Neural progenitor cell (in vitro differentiated cells): ENCODE measurements around the gene PPM1H. TPM values are rescaled to one million over a fixed set of nuclear protein-coding genes. Genes with fewer than 3 reads are reported as not detected.
A peak's percentile ranks its signal among the peaks of the same experiment; 100 is the strongest.

Source experiments
- DNase-seq: peaks from one replicate; pipeline ENCODE4 v3.0.0-alpha.2; 2016; ENCODE audit warnings: low spot score
- H2AFZ ChIP-seq: fragments of 200-600 bp; sonication (generic); replicated peaks from 2 replicates; pipeline ENCODE4 v1.6.1; 2016; ENCODE audit warnings: antibody characterized with exemption
- H3F3A ChIP-seq: fragments of 200-600 bp; sonication (generic); 2 replicates; pipeline ENCODE4 v1.6.1; 2016; ENCODE audit warnings: antibody characterized with exemption, low read depth
- H3K27ac ChIP-seq: fragments of 200-600 bp; sonication (generic); 2 replicates; pipeline ENCODE4 v1.5.1; 2016; ENCODE audit warnings: mild to moderate bottlenecking
- H3K27me3 ChIP-seq: fragments of 200-600 bp; sonication (generic); 2 replicates; pipeline ENCODE4 v1.6.1; 2016; ENCODE audit warnings: mild to moderate bottlenecking, moderate library complexity
- H3K36me3 ChIP-seq: fragments of 200-600 bp; sonication (generic); 2 replicates; pipeline ENCODE4 v1.5.1; 2016
- H3K4me1 ChIP-seq: fragments of 200-600 bp; sonication (generic); 2 replicates; pipeline ENCODE4 v1.6.1; 2016; ENCODE audit warnings: mixed run types
- H3K4me2 ChIP-seq: fragments of 200-600 bp; sonication (generic); 2 replicates; pipeline ENCODE4 v1.6.1; 2016
- H3K4me3 ChIP-seq: fragments of 200-600 bp; sonication (generic); 2 replicates; pipeline ENCODE4 v1.5.1; 2016
- H3K79me2 ChIP-seq: fragments of 200-600 bp; sonication (generic); 2 replicates; pipeline ENCODE4 v1.6.1; 2016; ENCODE audit warnings: low read depth
- H3K9ac ChIP-seq: fragments of 200-600 bp; sonication (generic); 2 replicates; pipeline ENCODE4 v1.6.1; 2016
- H3K9me3 ChIP-seq: fragments of 200-600 bp; sonication (generic); 2 replicates; pipeline ENCODE4 v1.5.1; 2016; ENCODE audit warnings: low read depth
- H4K20me1 ChIP-seq: fragments of 200-600 bp; sonication (generic); 2 replicates; pipeline ENCODE4 v1.6.1; 2016; ENCODE audit warnings: low read depth
- H3K27ac Mint-ChIP-seq: 3 replicates; pipeline ENCODE4 v1.8.0; 2021; ENCODE audit warnings: mixed read lengths
- H3K27me3 Mint-ChIP-seq: 2 replicates; pipeline ENCODE4 v1.8.0; 2022; ENCODE audit warnings: low read depth, mild to moderate bottlenecking, inconsistent platforms, moderate library complexity, mixed read lengths; ENCODE audit not compliant: insufficient read depth
- H3K36me3 Mint-ChIP-seq: 3 replicates; pipeline ENCODE4 v1.8.0; 2021; ENCODE audit warnings: mixed read lengths
- H3K4me1 Mint-ChIP-seq: 3 replicates; pipeline ENCODE4 v1.8.0; 2021; ENCODE audit warnings: mixed read lengths
- H3K4me3 Mint-ChIP-seq: 3 replicates; pipeline ENCODE4 v1.8.0; 2021; ENCODE audit warnings: mild to moderate bottlenecking, moderate library complexity, mixed read lengths
- H3K9me3 Mint-ChIP-seq: 3 replicates; pipeline ENCODE4 v1.8.0; 2020; ENCODE audit warnings: mixed read lengths
- EZH2 ChIP-seq: fragments of 200-600 bp; sonication (generic); IDR thresholded peaks from 2 replicates; pipeline ENCODE4 v1.6.1; 2017; ENCODE audit warnings: antibody characterized with exemption, mild to moderate bottlenecking, moderate library complexity
- EZH2phosphoT487 ChIP-seq: fragments of 200-600 bp; sonication (generic); IDR thresholded peaks from 2 replicates; pipeline ENCODE4 v1.6.1; 2017; ENCODE audit warnings: antibody characterized with exemption
- total RNA-seq: library from RNA; depleted of rRNA; stranded (reverse); fragments of >200 nt; gene quantifications from 2 replicates; pipeline ENCODE4 v1.2.3, GENCODE V29; 2015; ENCODE audit warnings: low replicate concordance
- TF ChIP-seq, protein P1 (sequence below): fragments of 200-600 bp; sonication (generic); IDR thresholded peaks from 2 replicates; pipeline ENCODE4 v1.5.1; 2017; ENCODE audit warnings: antibody characterized with exemption, mild to moderate bottlenecking

PPM1H gene
- total RNA-seq, 1 donor from 2014 or later = 4.6 TPM

DNA sequence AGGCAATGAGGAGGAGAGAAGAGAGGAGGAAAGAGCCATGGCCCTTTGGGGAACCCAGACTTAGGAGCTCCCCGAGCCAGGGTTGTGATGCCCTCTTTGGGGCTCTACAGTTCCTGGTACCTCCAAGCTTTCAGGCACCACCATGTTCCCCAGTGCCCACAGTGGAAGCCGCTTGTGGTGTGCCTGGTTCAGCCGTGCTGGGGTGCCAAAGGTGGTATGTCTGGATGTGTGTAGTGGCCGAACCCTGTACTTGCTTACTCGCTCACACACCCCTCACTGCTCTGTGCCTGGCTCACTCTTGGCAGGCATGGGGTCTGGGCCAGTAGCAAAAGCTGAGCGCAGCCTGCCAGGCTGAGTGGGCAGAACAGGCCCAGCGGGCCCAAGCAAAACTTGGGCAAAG, 257.6 kb downstream of the PPM1H start:
- Histone ChIP-seq H3K4me2 (no peak overlapping the region), H3K79me2 (no peaks in the 10 kb centered on the region), H3F3A (peaks cover 22% of the 10 kb centered on the region), H2AFZ (no peak overlapping the region), H3K36me3 (no peaks in the 10 kb centered on the region), H3K4me3 (no peak overlapping the region), H4K20me1 (no peaks in the 10 kb centered on the region), H3K27ac (no peak overlapping the region), H3K9me3 (no peaks in the 10 kb centered on the region), H3K9ac (no peak overlapping the region), H3K27me3 (no peaks in the 10 kb centered on the region), H3K4me1 (peaks cover 23% of the 10 kb centered on the region)
- TF ChIP-seq EZH2 (no peak), EZH2phosphoT487 (no peak)
- TF ChIP-seq, protein P1, sequence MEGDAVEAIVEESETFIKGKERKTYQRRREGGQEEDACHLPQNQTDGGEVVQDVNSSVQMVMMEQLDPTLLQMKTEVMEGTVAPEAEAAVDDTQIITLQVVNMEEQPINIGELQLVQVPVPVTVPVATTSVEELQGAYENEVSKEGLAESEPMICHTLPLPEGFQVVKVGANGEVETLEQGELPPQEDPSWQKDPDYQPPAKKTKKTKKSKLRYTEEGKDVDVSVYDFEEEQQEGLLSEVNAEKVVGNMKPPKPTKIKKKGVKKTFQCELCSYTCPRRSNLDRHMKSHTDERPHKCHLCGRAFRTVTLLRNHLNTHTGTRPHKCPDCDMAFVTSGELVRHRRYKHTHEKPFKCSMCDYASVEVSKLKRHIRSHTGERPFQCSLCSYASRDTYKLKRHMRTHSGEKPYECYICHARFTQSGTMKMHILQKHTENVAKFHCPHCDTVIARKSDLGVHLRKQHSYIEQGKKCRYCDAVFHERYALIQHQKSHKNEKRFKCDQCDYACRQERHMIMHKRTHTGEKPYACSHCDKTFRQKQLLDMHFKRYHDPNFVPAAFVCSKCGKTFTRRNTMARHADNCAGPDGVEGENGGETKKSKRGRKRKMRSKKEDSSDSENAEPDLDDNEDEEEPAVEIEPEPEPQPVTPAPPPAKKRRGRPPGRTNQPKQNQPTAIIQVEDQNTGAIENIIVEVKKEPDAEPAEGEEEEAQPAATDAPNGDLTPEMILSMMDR = no peak
- Mint-ChIP-seq H3K27ac (no peak overlapping the region), H3K4me3 (no peak overlapping the region), H3K9me3 (peaks cover 23% of the 10 kb centered on the region), H3K27me3 (peaks cover 7% of the 10 kb centered on the region), H3K4me1 (peaks cover 29% of the 10 kb centered on the region), H3K36me3 (peaks cover 24% of the 10 kb centered on the region)
- DNase-seq = no peak

DNA sequence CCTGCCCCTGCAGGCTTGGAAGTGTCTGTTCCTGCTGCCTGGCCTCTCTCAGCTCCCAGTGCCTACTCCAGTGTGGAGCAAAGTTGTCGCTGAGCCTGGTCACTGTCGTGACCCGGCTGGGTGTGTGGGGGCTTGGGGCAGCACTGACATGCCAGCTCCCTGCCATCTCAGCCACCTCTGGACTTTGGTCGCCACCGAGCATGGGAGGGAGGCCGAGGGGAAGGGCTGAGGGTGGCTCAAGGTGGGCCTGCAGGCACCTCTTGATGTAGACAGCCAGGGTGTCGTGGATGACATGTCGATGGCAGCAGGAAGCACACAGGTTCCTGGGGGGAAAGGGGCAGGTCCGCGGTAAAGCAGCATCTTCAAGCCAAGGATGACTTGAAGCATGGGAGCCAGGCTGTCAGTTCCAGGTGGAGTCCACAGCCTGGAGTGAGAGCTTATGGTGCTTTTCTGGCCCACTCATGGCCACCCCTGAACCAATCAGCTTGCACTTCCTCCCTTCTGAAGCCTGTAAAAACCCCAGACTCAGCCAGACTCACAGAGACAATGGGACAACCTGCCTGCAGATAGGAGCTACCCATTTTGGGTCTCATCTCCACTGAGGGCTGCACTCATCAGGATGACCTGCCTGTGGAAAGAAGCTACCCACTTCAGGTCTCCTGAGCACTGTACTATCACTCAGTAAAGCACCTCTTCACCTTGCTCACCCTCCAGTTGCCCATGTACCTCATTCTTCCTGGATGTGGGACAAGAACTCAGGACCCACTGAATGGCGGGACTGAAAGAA, 258.2 kb downstream of the PPM1H start:
- H3K36me3 Mint-ChIP-seq = peaks cover 23% of the 10 kb centered on the region

DNA sequence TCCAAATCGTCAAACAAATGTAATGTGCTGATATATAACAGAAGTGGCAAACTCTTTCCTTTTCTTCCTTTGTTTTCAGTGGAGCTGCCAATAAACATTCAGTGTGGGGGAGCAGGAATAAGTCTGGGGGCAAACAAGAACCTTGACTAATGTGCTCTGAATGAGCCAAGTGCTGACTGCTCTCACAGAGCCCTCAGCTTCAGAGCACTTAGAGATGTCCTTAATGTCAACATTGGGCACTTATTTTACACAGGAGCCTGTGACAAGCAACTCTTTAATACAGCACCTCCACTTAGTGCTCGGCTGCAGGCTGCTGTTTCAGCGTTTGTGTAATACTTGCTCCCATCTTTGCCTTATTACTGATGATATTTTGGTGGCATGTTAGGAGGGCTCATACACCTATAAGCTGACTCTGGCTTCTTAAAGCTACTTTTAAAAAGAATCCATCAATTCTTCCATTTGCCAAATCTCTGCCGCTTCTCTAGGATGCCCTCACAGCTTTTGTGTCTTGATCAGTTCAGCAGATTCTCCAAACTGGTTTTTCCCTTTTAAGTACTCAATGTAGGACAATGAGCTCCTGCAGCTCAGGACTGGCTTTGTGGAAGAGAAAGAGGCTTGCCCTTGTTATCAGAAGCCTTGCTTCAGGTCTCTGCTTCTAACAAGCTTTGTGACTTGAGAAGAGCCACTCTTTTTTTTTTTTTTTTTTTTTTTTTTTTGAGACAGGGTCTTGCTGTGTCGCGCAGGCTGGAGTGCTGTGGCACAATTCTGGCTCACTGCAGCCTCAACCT, 261.7 kb downstream of the PPM1H start:
- peaks cover 7% of the 10 kb centered on the region for H3K27me3 Mint-ChIP-seq
- H3K4me3 Mint-ChIP-seq = no peak overlapping the region
- H3K27ac Mint-ChIP-seq = peak overlapping the region; percentile 88
- TF ChIP-seq EZH2phosphoT487 (no peak), EZH2 (no peak)
- TF ChIP-seq, protein P1 = no peak
- H3K36me3 ChIP-seq = no peaks in the 10 kb centered on the region
- peak overlapping the region; percentile 32 for H3K4me3 ChIP-seq
- peaks cover 33% of the 10 kb centered on the region for H3K4me1 Mint-ChIP-seq
- H3K79me2 ChIP-seq = no peaks in the 10 kb centered on the region
- H2AFZ ChIP-seq = no peak overlapping the region
- H3K36me3 Mint-ChIP-seq = peaks cover 24% of the 10 kb centered on the region
- H3K9ac ChIP-seq = no peak overlapping the region
- H3K9me3 Mint-ChIP-seq = peaks cover 17% of the 10 kb centered on the region
- no peaks in the 10 kb centered on the region for H3K27me3 ChIP-seq
- peaks cover 49% of the 10 kb centered on the region for H3K4me1 ChIP-seq
- peaks cover 40% of the 10 kb centered on the region for H3F3A ChIP-seq
- no peaks in the 10 kb centered on the region for H4K20me1 ChIP-seq
- peak overlapping the region; percentile 90 for H3K27ac ChIP-seq
- peak; percentile 84 for DNase-seq
- H3K9me3 ChIP-seq = no peaks in the 10 kb centered on the region
- peak overlapping the region; percentile 77 for H3K4me2 ChIP-seq

More for the DNA sequence above, 258.2 kb downstream of the PPM1H start:
- Histone ChIP-seq H3K79me2 (no peaks in the 10 kb centered on the region), H3K36me3 (no peaks in the 10 kb centered on the region), H3K4me2 (no peak overlapping the region), H3F3A (peaks cover 28% of the 10 kb centered on the region), H3K27ac (no peak overlapping the region), H3K4me1 (peaks cover 30% of the 10 kb centered on the region), H3K9me3 (no peaks in the 10 kb centered on the region), H4K20me1 (no peaks in the 10 kb centered on the region), H3K27me3 (no peaks in the 10 kb centered on the region), H3K4me3 (no peak overlapping the region), H3K9ac (no peak overlapping the region), H2AFZ (no peak overlapping the region)
- TF ChIP-seq EZH2phosphoT487 (no peak), EZH2 (no peak)
- TF ChIP-seq, protein P1 = no peak
- Mint-ChIP-seq H3K4me1 (peaks cover 30% of the 10 kb centered on the region), H3K9me3 (peaks cover 23% of the 10 kb centered on the region), H3K4me3 (no peak overlapping the region), H3K27me3 (peaks cover 7% of the 10 kb centered on the region), H3K27ac (no peak overlapping the region)
- no peak for DNase-seq
